GM12878 (cell line): ENCODE data around the gene FBXL7. TPM values are rescaled to one million over a fixed set of nuclear protein-coding genes. Genes with fewer than 3 reads are reported as not detected.

Experiments
- ATAC-seq: fragments of 200-7000 bp; cut with Tn5 transposase; 3 replicates; pipeline ENCODE4 v1.9.1; 2020; ENCODE audit warnings: mild to moderate bottlenecking, moderate library complexity
- BruUV-seq: library from RNA; stranded (reverse); fragments of 400-500 nt; replicated peaks from 2 replicates; lab custom pipeline; 2021; lab: Mats Ljungman, UMichigan
- CTCF ChIA-PET: fragments of 300-600 bp; sonication (Branson Sonifier 250); formaldehyde crosslinking; extraction: SDS; loops from one replicate; lab custom pipeline; 2021; ENCODE audit warnings: inconsistent platforms; lab: Yijun Ruan, JAX
- POLR2A ChIA-PET: fragments of 350-600 bp; formaldehyde crosslinking; extraction: SDS; loops from one replicate; lab custom pipeline; 2021; ENCODE audit warnings: inconsistent platforms; lab: Charles Lee
- RAD21 ChIA-PET: fragments of 300-600 bp; sonication (Branson Sonifier 250); formaldehyde crosslinking; loops from one replicate; lab custom pipeline; 2023; ENCODE audit warnings: antibody characterized with exemption; ENCODE audit not compliant: unreplicated experiment; lab: Charles Lee
- SMC1A ChIA-PET: fragments of 300-600 bp; sonication (Branson Sonifier 250); formaldehyde crosslinking; loops from one replicate; lab custom pipeline; 2023; ENCODE audit not compliant: unreplicated experiment, uncharacterized antibody; lab: Charles Lee
- DNase-seq: peaks from one replicate; pipeline ENCODE4 v3.0.0-alpha.2; 2011; ENCODE audit warnings: low read depth, low spot score
- FAIRE-seq: peaks from 3 replicates; lab custom pipeline; 2011; peaks lifted over from hg19 to GRCh38; lab: Jason Lieb, UNC
- H2AFZ ChIP-seq: 2 replicates; pipeline ENCODE4 v1.6.0; 2011; ENCODE audit warnings: low read depth, low read length, control low read depth; ENCODE audit not compliant: control insufficient read depth
- H3K27ac ChIP-seq: 2 replicates; pipeline ENCODE4 v1.5.1; 2011; ENCODE audit warnings: control low read depth; ENCODE audit not compliant: control insufficient read depth, insufficient read depth
- H3K27me3 ChIP-seq, 2 experiments: replicated peaks in 1 of 2; 2 replicates each; pipeline versions ENCODE4 v1.6.0 to v1.6.1; 2011; ENCODE audit warnings: low read length in 1 of 2; ENCODE audit not compliant: control insufficient read depth in 2 of 2, insufficient read depth in 2 of 2
- H3K36me3 ChIP-seq, 2 experiments: 2 replicates each; pipeline ENCODE4 v1.5.1; 2011; ENCODE audit warnings: low read length in 1 of 2; ENCODE audit not compliant: control insufficient read depth in 2 of 2, insufficient read depth in 2 of 2
- H3K4me1 ChIP-seq: 2 replicates; pipeline ENCODE4 v1.6.1; 2011; ENCODE audit warnings: mild to moderate bottlenecking, low read length, moderate library complexity, mixed read lengths; ENCODE audit not compliant: control insufficient read depth, insufficient read depth
- H3K4me2 ChIP-seq: 2 replicates; pipeline ENCODE4 v1.6.0; 2011; ENCODE audit warnings: control low read depth; ENCODE audit not compliant: control insufficient read depth, insufficient read depth
- H3K4me3 ChIP-seq: fragments of 200-600 bp; sonication (generic); 2 replicates; pipeline ENCODE4 v1.5.1; 2016
- H3K79me2 ChIP-seq: 2 replicates; pipeline ENCODE4 v1.6.0; 2011; ENCODE audit warnings: low read length; ENCODE audit not compliant: control insufficient read depth, insufficient read depth
- H3K9ac ChIP-seq: 2 replicates; pipeline ENCODE4 v1.8.0; 2011; ENCODE audit warnings: low read length, control low read depth, mixed read lengths; ENCODE audit not compliant: control insufficient read depth, insufficient read depth
- H3K9me3 ChIP-seq: replicated peaks from 3 replicates; pipeline ENCODE4 v1.5.1; 2011; ENCODE audit warnings: mild to moderate bottlenecking, low read length; ENCODE audit not compliant: control insufficient read depth, insufficient read depth
- H4K20me1 ChIP-seq: 2 replicates; pipeline ENCODE4 v1.6.0; 2011; ENCODE audit not compliant: control insufficient read depth, insufficient read depth
- ASH2L ChIP-seq: fragments of 300-600, 200-600 bp; sonication (generic); IDR thresholded peaks from 2 replicates; pipeline ENCODE4 v1.6.1; 2017; ENCODE audit warnings: low read depth, mild to moderate bottlenecking, borderline replicate concordance
- DPF2 ChIP-seq: fragments of 450-650 bp; IDR thresholded peaks from 2 replicates; pipeline ENCODE4 v1.6.1; 2017; ENCODE audit warnings: mild to moderate bottlenecking
- LARP7 ChIP-seq: fragments of 450-650 bp; IDR thresholded peaks from 2 replicates; pipeline ENCODE4 v1.6.1; 2017; ENCODE audit warnings: mild to moderate bottlenecking
- MTA2 ChIP-seq: fragments of 450-650 bp; IDR thresholded peaks from 2 replicates; pipeline ENCODE4 v1.6.1; 2016; ENCODE audit warnings: low read depth, mild to moderate bottlenecking, moderate library complexity
- RUNX3 ChIP-seq: IDR thresholded peaks from 2 replicates; pipeline ENCODE4 v1.6.1; 2012; ENCODE audit warnings: low read length, inconsistent platforms
- SMC3 ChIP-seq: IDR thresholded peaks from 2 replicates; pipeline ENCODE4 v1.6.1; 2011; ENCODE audit warnings: low read length, improper control_type of control experiment, borderline replicate concordance
- SPI1 ChIP-seq: IDR thresholded peaks from 2 replicates; pipeline ENCODE4 v1.6.1; 2011; ENCODE audit warnings: low read depth, mild to moderate bottlenecking, low read length, moderate library complexity, borderline replicate concordance; ENCODE audit not compliant: insufficient read depth
- TBL1XR1 ChIP-seq: IDR thresholded peaks from 2 replicates; pipeline ENCODE4 v1.6.1; 2012; ENCODE audit warnings: low read depth, low read length, improper control_type of control experiment
- ZBTB33 ChIP-seq: fragments of 450-650 bp; IDR thresholded peaks from 2 replicates; pipeline ENCODE4 v1.6.1; 2017; ENCODE audit warnings: mild to moderate bottlenecking
- ZBTB40 ChIP-seq: fragments of 450-650 bp; IDR thresholded peaks from 2 replicates; pipeline ENCODE4 v1.6.1; 2016; ENCODE audit warnings: mild to moderate bottlenecking, moderate library complexity, borderline replicate concordance
- ZNF24 ChIP-seq: fragments of 450-650 bp; IDR thresholded peaks from 2 replicates; pipeline ENCODE4 v1.6.1; 2017; ENCODE audit warnings: antibody characterized with exemption, mild to moderate bottlenecking
- WGBS: methylation state at CpG from one replicate; pipeline ENCODE4 v1.1.6; 2016; ENCODE audit warnings: low lambda C conversion rate; ENCODE audit not compliant: insufficient replicate concordance, insufficient coverage; ENCODE audit errors: missing lambda C conversion rate; 5-methylcytosine and 5-hydroxymethylcytosine counted together
- in situ Hi-C: fragments of 300-500 bp; cut with MboI; formaldehyde crosslinking; loops from 9 replicates; pipeline ENCODE4 v1.14.3; 2018; ENCODE audit warnings: mixed read lengths
- intact Hi-C: fragments of 100-400 bp; cut with micrococcal nuclease; formaldehyde crosslinking; loops from one replicate; pipeline ENCODE4 v1.14.2; 2022; ENCODE audit not compliant: unreplicated experiment
- polyA plus RNA-seq, 11 experiments: library from polyadenylated mRNA; depleted of rRNA in 4 of 11; unstranded in 6 of 11; stranded (reverse) in 5 of 11; fragments of >200 nt; fragmentation: Nextera tagmentation in 4 of 11; fragmentation: Illumina TruSeq in 1 of 11; extraction: Ambion mirVana in 4 of 11; extraction: Trizol in 1 of 11; gene quantifications; 1 replicate in 1 of 11; 2 replicates in 10 of 11; pipeline versions ENCODE4 v1.2.1 to v1.2.3, GENCODE V29; 2011 to 2016; ENCODE audit warnings: inconsistent platforms in 2 of 11, missing spikeins in 2 of 11, low read depth in 1 of 11
- total RNA-seq, 4 experiments: library from RNA; depleted of rRNA in 3 of 4; stranded (reverse); fragments of >200 nt in 3 of 4; fragmentation: Illumina TruSeq in 1 of 4; extraction: Trizol in 1 of 4; gene quantifications; 2 replicates each; pipeline versions ENCODE4 v1.2.1 to v1.2.3, GENCODE V29; 2013 to 2021
- TF ChIP-seq, protein P1 (sequence below): fragments of 450-650 bp; IDR thresholded peaks from 2 replicates; pipeline ENCODE4 v1.6.1; 2017; ENCODE audit warnings: mild to moderate bottlenecking, moderate library complexity

Gene FBXL7
- total and polyA plus RNA-seq, 10 of the 15 experiments (the other 5 are each of a cell fraction or from before 2014, with no cell fraction given) = 0.03 to 0.44 (median 0.16) TPM

DNA sequence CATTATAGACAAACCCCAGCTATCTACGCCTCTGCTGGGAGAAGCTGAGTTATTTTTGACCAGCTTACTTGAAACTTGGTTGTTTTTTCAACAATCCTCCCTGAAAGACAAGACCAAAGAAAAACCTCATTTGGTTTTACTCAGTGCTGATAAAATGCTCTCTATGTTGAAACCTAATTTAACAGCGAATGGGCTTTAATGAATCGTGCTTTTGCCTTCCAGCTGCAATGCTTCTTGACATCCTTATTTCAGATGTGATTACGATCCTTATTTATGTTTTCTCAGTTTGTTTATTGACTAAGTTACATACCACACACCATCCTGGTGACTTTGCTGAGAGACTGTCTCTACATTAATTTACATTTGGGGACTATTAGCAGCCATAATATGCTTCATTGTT lies 179.2 kb downstream of the FBXL7 start (continued):
- TF ChIP-seq SMC3 = no peak

GRCh38 chr5:15680455-15680854 lies 180.5 kb downstream of the FBXL7 start:
- intact Hi-C loops (loop anchor here (10.0 kb wide), 1 partner anchor 314 kb away; no protein-coding TSS in a partner anchor), in situ Hi-C loops (no loop called here)
- ChIA-PET RAD21 (no interaction called here), SMC1A (interaction anchor here (1.3 kb wide), 1 partner anchor 254 kb away, joined by 3 read pairs; no protein-coding TSS in a partner anchor), POLR2A (no interaction called here), CTCF (interaction anchor here (1.4 kb wide), 1 partner anchor 44 kb away, joined by 3 read pairs; no protein-coding TSS in a partner anchor)
- Histone ChIP-seq H3K9ac (no peak overlapping the region), H3K27me3 (no peaks in the 10 kb centered on the region), H3K27ac (no peak overlapping the region), H3K4me1 (no peaks in the 10 kb centered on the region), H2AFZ (no peak overlapping the region), H4K20me1 (no peaks in the 10 kb centered on the region), H3K36me3 (no peaks in the 10 kb centered on the region), H3K4me2 (no peak overlapping the region), H3K9me3 (no peaks in the 10 kb centered on the region), H3K4me3 (no peak overlapping the region), H3K79me2 (no peaks in the 10 kb centered on the region)
- no peak for FAIRE-seq
- whole genome bisulfite sequencing = 4% methylated on average over 1 of the region's 1 CpG
- ATAC-seq = no peak
- no peak for TF ChIP-seq ZNF24
- TF ChIP-seq RUNX3 = no peak
- TF ChIP-seq MTA2 = no peak
- TF ChIP-seq ZBTB40 = no peak
- TF ChIP-seq SPI1 = no peak
- no peak for TF ChIP-seq ZBTB33
- TF ChIP-seq TBL1XR1 = no peak
- no peak for TF ChIP-seq LARP7
- TF ChIP-seq, protein P1, sequence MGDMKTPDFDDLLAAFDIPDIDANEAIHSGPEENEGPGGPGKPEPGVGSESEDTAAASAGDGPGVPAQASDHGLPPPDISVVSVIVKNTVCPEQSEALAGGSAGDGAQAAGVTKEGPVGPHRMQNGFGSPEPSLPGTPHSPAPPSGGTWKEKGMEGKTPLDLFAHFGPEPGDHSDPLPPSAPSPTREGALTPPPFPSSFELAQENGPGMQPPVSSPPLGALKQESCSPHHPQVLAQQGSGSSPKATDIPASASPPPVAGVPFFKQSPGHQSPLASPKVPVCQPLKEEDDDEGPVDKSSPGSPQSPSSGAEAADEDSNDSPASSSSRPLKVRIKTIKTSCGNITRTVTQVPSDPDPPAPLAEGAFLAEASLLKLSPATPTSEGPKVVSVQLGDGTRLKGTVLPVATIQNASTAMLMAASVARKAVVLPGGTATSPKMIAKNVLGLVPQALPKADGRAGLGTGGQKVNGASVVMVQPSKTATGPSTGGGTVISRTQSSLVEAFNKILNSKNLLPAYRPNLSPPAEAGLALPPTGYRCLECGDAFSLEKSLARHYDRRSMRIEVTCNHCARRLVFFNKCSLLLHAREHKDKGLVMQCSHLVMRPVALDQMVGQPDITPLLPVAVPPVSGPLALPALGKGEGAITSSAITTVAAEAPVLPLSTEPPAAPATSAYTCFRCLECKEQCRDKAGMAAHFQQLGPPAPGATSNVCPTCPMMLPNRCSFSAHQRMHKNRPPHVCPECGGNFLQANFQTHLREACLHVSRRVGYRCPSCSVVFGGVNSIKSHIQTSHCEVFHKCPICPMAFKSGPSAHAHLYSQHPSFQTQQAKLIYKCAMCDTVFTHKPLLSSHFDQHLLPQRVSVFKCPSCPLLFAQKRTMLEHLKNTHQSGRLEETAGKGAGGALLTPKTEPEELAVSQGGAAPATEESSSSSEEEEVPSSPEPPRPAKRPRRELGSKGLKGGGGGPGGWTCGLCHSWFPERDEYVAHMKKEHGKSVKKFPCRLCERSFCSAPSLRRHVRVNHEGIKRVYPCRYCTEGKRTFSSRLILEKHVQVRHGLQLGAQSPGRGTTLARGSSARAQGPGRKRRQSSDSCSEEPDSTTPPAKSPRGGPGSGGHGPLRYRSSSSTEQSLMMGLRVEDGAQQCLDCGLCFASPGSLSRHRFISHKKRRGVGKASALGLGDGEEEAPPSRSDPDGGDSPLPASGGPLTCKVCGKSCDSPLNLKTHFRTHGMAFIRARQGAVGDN = no peak
- TF ChIP-seq DPF2 = no peak
- no peak for TF ChIP-seq ASH2L
- no peak for DNase-seq
- no TSS peak for BruUV-seq
